Pulmonary artery endothelial cell (primary cell): ENCODE results near the gene SIVA1. TPM values are rescaled to one million over a fixed set of nuclear protein-coding genes. Genes with fewer than 3 reads are reported as not detected.

ENCODE experiments used
- DNase-seq: peaks from one replicate; pipeline ENCODE4 v3.0.0-alpha.2; 2011; ENCODE audit warnings: low read depth, low spot score
- total RNA-seq: library from RNA; depleted of rRNA; stranded (reverse); fragments of >200 nt; gene quantifications from 2 replicates; pipeline ENCODE4 v1.2.3, GENCODE V29; 2014

SIVA1 gene
- total RNA-seq, 1 donor from 2014 or later: 95.4 TPM

DNA sequence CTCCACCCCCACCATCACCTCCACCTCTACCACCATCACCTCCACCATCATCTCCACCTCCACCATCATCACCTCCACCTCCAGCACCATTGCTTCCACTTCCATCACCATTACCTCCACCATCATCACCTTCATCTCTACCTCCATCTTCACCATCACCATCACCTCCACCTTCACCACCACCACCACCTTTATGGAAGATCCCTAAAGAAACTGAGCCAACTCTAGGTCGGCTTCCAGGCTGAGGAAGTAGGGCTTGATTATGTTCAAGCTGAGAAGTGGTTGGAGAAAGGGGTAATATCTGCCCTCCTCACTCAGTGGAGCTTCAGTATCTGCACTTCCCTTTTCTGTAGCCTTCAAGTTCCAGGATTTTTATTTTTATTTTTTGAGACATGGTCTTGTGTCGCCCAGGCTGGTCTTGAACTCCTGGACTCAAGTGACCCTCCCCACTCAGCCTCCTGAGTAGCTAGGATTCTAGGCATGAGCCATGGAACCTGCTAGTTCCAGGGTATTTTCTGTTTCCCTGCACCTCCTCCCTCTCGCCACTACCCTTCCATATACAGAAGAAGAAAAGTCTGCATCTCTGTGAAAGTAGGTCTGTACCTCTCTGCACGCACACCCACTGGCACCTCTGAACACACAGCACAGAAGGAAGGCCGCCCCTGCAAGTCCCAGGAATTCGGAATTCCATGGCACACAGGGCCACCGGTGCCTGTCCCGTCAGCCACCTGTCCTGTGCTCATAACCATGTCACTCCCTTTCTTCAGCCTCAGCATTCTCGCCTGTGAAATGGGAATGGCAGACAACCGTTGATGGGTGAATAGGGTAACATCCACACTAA lies 53.9 kb downstream of the SIVA1 start:
- DNase-seq: no peak

DNA sequence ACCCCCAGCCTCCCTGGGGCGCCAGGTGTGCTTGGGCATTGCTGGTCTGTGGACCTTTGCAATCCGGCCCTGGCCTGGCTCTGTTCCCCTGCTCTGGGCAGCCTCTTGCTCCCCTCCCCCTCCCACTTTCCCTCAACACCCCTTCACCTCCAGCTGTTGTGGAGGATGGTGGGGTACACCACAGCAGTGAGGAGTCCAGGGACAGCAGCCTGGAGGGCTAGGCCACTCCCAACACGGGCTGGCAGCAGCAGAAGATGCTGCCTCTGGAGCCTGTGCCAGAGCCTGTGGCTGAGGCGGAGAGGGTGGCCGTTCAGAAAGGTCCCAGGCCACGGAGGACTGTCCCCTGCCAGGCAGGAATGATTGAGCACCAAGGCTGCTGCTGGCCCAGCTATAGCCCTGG lies 55.5 kb downstream of the SIVA1 start:
- no peak for DNase-seq

Other genes with a start within 250 kb of the SIVA1 start
- not detected in 2 replicates for gene C14orf180, start 173.4 kb upstream of the SIVA1 start, total RNA-seq
- 0.13 TPM in 1 of 2 replicates, not detected in the other for gene TMEM179, start 148.4 kb upstream of the SIVA1 start, total RNA-seq
- 48.9 and 67.8 TPM in 2 replicates for gene INF2, start 63.5 kb upstream of the SIVA1 start, total RNA-seq
- gene ADSS1, start 28.9 kb upstream of the SIVA1 start, total RNA-seq: 1.2 and 2.8 TPM in 2 replicates
- 224 and 229 TPM in 2 replicates for gene AKT1, start 42.6 kb downstream of the SIVA1 start, total RNA-seq
- 3.9 and 5.2 TPM in 2 replicates for gene ZBTB42, start 48.0 kb downstream of the SIVA1 start, total RNA-seq
- gene CEP170B, start 112.1 kb downstream of the SIVA1 start, total RNA-seq: 17.1 and 19.0 TPM in 2 replicates
- gene PLD4, start 171.7 kb downstream of the SIVA1 start, total RNA-seq: under 0.01 and 0.04 TPM in 2 replicates
- 91.8 and 94.3 TPM in 2 replicates for gene AHNAK2, start 225.2 kb downstream of the SIVA1 start, total RNA-seq
- gene CLBA1, start 232.6 kb downstream of the SIVA1 start, total RNA-seq: 2.6 and 5.5 TPM in 2 replicates